HCT116 (cell line): ENCODE data around the gene SAT1. TPM values are rescaled to one million over a fixed set of nuclear protein-coding genes. Genes with fewer than 3 reads are reported as not detected.

Experiments
- ATAC-seq: fragments of 200-7000 bp; cut with Tn5 transposase; 2 replicates; pipeline ENCODE4 v1.9.1; 2020; ENCODE audit warnings: mild to moderate bottlenecking, moderate library complexity
- BruUV-seq: library from RNA; stranded (reverse); fragments of 400-500 nt; replicated peaks from 2 replicates; lab custom pipeline; 2021; lab: Mats Ljungman, UMichigan
- CTCF ChIA-PET: fragments of 300-600 bp; sonication (Branson Sonifier 250); formaldehyde crosslinking; loops from one replicate; lab custom pipeline; 2021; ENCODE audit warnings: antibody characterized with exemption; lab: Charles Lee
- POLR2A ChIA-PET: fragments of 300-600, 350-600 bp; sonication (Branson Sonifier 250); formaldehyde crosslinking; loops from one replicate; lab custom pipeline; 2021; ENCODE audit warnings: antibody characterized with exemption; lab: Charles Lee
- RAD21 ChIA-PET, 2 experiments: fragments of 300-600 bp; sonication (Branson Sonifier 250); formaldehyde crosslinking; loops; one replicate each; lab custom pipeline; 2023; ENCODE audit warnings: low total read pairs in 2 of 2; ENCODE audit not compliant: uncharacterized antibody in 2 of 2, unreplicated experiment in 2 of 2, low non-redundant PET in 1 of 2; lab: Charles Lee
- DNase-seq: peaks from one replicate; pipeline ENCODE4 v3.0.0-alpha.2; 2010; ENCODE audit warnings: low read depth, low spot score
- H2AFZ ChIP-seq: fragments of 200-600 bp; shearing (Covaris generic), sonication (generic); 2 replicates; pipeline ENCODE4 v1.6.1; 2017; ENCODE audit warnings: low read depth, mixed run types, mixed read lengths, antibody characterized with exemption, low read length; ENCODE audit not compliant: poor library complexity, severe bottlenecking
- H3K27ac ChIP-seq: 2 replicates; pipeline ENCODE4 v1.5.1; 2012; ENCODE audit warnings: low read depth, low read length
- H3K27me3 ChIP-seq: fragments of 200-600 bp; sonication (generic); 2 replicates; pipeline ENCODE4 v1.6.1; 2016; ENCODE audit warnings: mixed run types, low read length, mixed read lengths; ENCODE audit not compliant: insufficient read depth
- H3K36me3 ChIP-seq, 2 experiments: fragments of 200-500 bp in 1 of 2; fragments of 200-600 bp in 1 of 2; sonication (Bioruptor generic) in 1 of 2; sonication (generic) in 1 of 2; 2 replicates each; pipeline versions ENCODE4 v1.5.1 to v1.6.1; 2014 to 2016; ENCODE audit warnings: low read length in 2 of 2, inconsistent platforms in 1 of 2, mixed read lengths in 1 of 2, mixed run types in 1 of 2; ENCODE audit not compliant: insufficient read depth in 2 of 2, control insufficient read depth in 1 of 2
- H3K4me1 ChIP-seq, 2 experiments: fragments of 200-600 bp in 1 of 2; sonication (generic) in 1 of 2; 2 replicates each; pipeline versions ENCODE4 v1.5.1 to v1.6.1; 2012 to 2017; ENCODE audit warnings: low read length in 2 of 2, inconsistent platforms in 1 of 2, mild to moderate bottlenecking in 1 of 2, mixed read lengths in 1 of 2, mixed run types in 1 of 2, moderate library complexity in 1 of 2; ENCODE audit not compliant: insufficient read depth in 2 of 2, control insufficient read depth in 1 of 2
- H3K4me2 ChIP-seq: fragments of 200-600 bp; sonication (generic); 2 replicates; pipeline ENCODE4 v1.6.1; 2017; ENCODE audit warnings: mixed run types, low read length, mixed read lengths
- H3K4me3 ChIP-seq, 2 experiments: fragments of 200-600 bp in 1 of 2; sonication (generic) in 1 of 2; replicated peaks in 1 of 2; 2 replicates each; pipeline ENCODE4 v1.5.1; 2011 to 2016; ENCODE audit warnings: low read length in 2 of 2, control low read depth in 1 of 2, low read depth in 1 of 2, mild to moderate bottlenecking in 1 of 2, mixed read lengths in 1 of 2, mixed run types in 1 of 2
- H3K79me2 ChIP-seq: fragments of 200-600 bp; sonication (generic); 2 replicates; pipeline ENCODE4 v1.6.1; 2017; ENCODE audit warnings: mild to moderate bottlenecking, mixed run types, low read length, moderate library complexity, mixed read lengths; ENCODE audit not compliant: insufficient read depth
- H3K9ac ChIP-seq: fragments of 200-600 bp; sonication (generic); 2 replicates; pipeline ENCODE4 v1.6.1; 2016; ENCODE audit warnings: low read length, mixed read lengths
- H3K9me2 ChIP-seq: fragments of 200-600 bp; sonication (generic), shearing (Covaris generic); 2 replicates; pipeline ENCODE4 v1.6.1; 2017; ENCODE audit warnings: mixed run types, mild to moderate bottlenecking, moderate library complexity; ENCODE audit not compliant: insufficient read depth
- H3K9me3 ChIP-seq, 2 experiments: fragments of 200-500 bp in 1 of 2; fragments of 200-600 bp in 1 of 2; sonication (Bioruptor generic) in 1 of 2; sonication (generic) in 1 of 2; 2 replicates each; pipeline ENCODE4 v1.6.1; 2014 to 2017; ENCODE audit warnings: low read length in 2 of 2, mixed read lengths in 2 of 2, inconsistent platforms in 1 of 2, low read depth in 1 of 2, mild to moderate bottlenecking in 1 of 2, mixed run types in 1 of 2, moderate library complexity in 1 of 2; ENCODE audit not compliant: control insufficient read depth in 1 of 2, insufficient read depth in 1 of 2
- H4K20me1 ChIP-seq: fragments of 200-600 bp; sonication (generic), shearing (Covaris generic); 2 replicates; pipeline ENCODE4 v1.6.1; 2017; ENCODE audit warnings: mixed run types, mild to moderate bottlenecking, moderate library complexity; ENCODE audit not compliant: insufficient read depth
- CBX3 ChIP-seq: IDR thresholded peaks from 2 replicates; pipeline ENCODE4 v1.6.1; 2012; ENCODE audit warnings: low read depth
- CEBPB ChIP-seq: IDR thresholded peaks from 2 replicates; pipeline ENCODE4 v1.6.1; 2012; ENCODE audit warnings: low read depth
- EGR1 ChIP-seq: IDR thresholded peaks from 2 replicates; pipeline ENCODE4 v1.6.1; 2012; ENCODE audit warnings: low read depth
- ELF1 ChIP-seq: IDR thresholded peaks from 2 replicates; pipeline ENCODE4 v1.6.1; 2012; ENCODE audit warnings: low read depth, borderline replicate concordance
- EZH2 ChIP-seq: fragments of 200-600 bp; sonication (generic); IDR thresholded peaks from 2 replicates; pipeline ENCODE4 v1.6.1; 2017; ENCODE audit warnings: antibody characterized with exemption, mixed run types
- EZH2phosphoT487 ChIP-seq: fragments of 200-600 bp; IDR thresholded peaks from 2 replicates; pipeline ENCODE4 v1.6.1; 2018; ENCODE audit warnings: antibody characterized with exemption, borderline replicate concordance
- JUND ChIP-seq: IDR thresholded peaks from 2 replicates; pipeline ENCODE4 v1.6.1; 2012
- POLR2A ChIP-seq: IDR thresholded peaks from 2 replicates; pipeline ENCODE4 v1.7.0; 2011; ENCODE audit warnings: borderline replicate concordance; ENCODE audit not compliant: insufficient read depth, insufficient read length; ENCODE audit errors: extremely low read depth
- POLR2AphosphoS5 ChIP-seq: IDR thresholded peaks from 2 replicates; pipeline ENCODE4 v1.6.1; 2011; ENCODE audit warnings: mild to moderate bottlenecking, low read depth, low read length, moderate library complexity
- RAD21 ChIP-seq: IDR thresholded peaks from 2 replicates; pipeline ENCODE4 v1.6.1; 2012; ENCODE audit warnings: low read depth, mild to moderate bottlenecking
- SIN3A ChIP-seq: IDR thresholded peaks from 2 replicates; pipeline ENCODE4 v1.6.1; 2012; ENCODE audit warnings: low read depth
- SRF ChIP-seq: IDR thresholded peaks from 2 replicates; pipeline ENCODE4 v1.6.1; 2012; ENCODE audit warnings: low read depth
- TCF7L2 ChIP-seq: IDR thresholded peaks from 2 replicates; pipeline ENCODE4 v1.7.0; 2011; ENCODE audit warnings: borderline replicate concordance, inconsistent platforms; ENCODE audit not compliant: insufficient read depth, insufficient read length; ENCODE audit errors: extremely low read depth
- YY1 ChIP-seq: IDR thresholded peaks from 2 replicates; pipeline ENCODE4 v1.6.1; 2011; ENCODE audit warnings: low read length, low read depth, moderate library complexity, mild to moderate bottlenecking; ENCODE audit not compliant: insufficient replicate concordance; ENCODE audit errors: extremely low read depth
- ZNF274 ChIP-seq: fragments of 200-500 bp; sonication (Bioruptor generic); IDR thresholded peaks from 2 replicates; pipeline ENCODE4 v1.6.1; 2014; ENCODE audit warnings: mild to moderate bottlenecking, low read depth, low read length, inconsistent platforms
- intact Hi-C: fragments of 100-400 bp; cut with micrococcal nuclease; formaldehyde crosslinking; loops from 2 replicates; pipeline ENCODE4 v1.10.0; 2022
- total RNA-seq: library from RNA; stranded (reverse); gene quantifications from one replicate; pipeline ENCODE4 v1.2.1, GENCODE V29; 2021; ENCODE audit not compliant: unreplicated experiment
- TF ChIP-seq, protein P1 (sequence below): IDR thresholded peaks from 2 replicates; pipeline ENCODE4 v1.6.1; 2011; ENCODE audit warnings: mild to moderate bottlenecking, low read length, moderate library complexity; ENCODE audit not compliant: insufficient replicate concordance; ENCODE audit errors: extremely low read depth
- TF ChIP-seq, protein P2 (sequence below): IDR thresholded peaks from 2 replicates; pipeline ENCODE4 v1.6.1; 2012
- TF ChIP-seq, protein P3 (sequence below): IDR thresholded peaks from 2 replicates; pipeline ENCODE4 v1.6.1; 2012
- TF ChIP-seq, protein P4 (sequence below), 3 experiments: fragments of 200-600 bp in 1 of 3; sonication (generic) in 1 of 3; IDR thresholded peaks in 2 of 3; conservative IDR thresholded peaks in 1 of 3; 2 replicates each; pipeline ENCODE4 v1.5.1; 2012 to 2017; ENCODE audit warnings: low read depth in 2 of 3, low read length in 2 of 3, antibody characterized with exemption in 1 of 3, borderline replicate concordance in 1 of 3, control low read depth in 1 of 3, mild to moderate bottlenecking in 1 of 3, mixed read lengths in 1 of 3, mixed run types in 1 of 3, moderate library complexity in 1 of 3; ENCODE audit not compliant: insufficient read depth in 1 of 3

SAT1 gene
- total RNA-seq, 1 experiment from 2014 or later: 821 TPM

DNA sequence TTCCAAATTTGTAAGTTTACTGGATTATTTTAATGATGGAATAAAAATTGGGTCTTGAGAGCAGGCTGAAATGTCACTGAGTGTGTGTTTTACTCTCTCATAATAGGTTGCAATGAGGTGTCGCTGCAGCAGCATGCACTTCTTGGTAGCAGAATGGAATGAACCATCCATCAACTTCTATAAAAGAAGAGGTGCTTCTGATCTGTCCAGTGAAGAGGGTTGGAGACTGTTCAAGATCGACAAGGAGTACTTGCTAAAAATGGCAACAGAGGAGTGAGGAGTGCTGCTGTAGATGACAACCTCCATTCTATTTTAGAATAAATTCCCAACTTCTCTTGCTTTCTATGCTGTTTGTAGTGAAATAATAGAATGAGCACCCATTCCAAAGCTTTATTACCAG is 2.6 kb downstream of the SAT1 start:
- no peak for DNase-seq
- peaks cover 18% of the 10 kb centered on the region for H3K79me2 ChIP-seq
- intact Hi-C loops: no loop called here
- H3K4me3 ChIP-seq: 0 out of 4 replicates have a peak overlapping the region, but pooled peaks of 1 of the 2 experiments have one; percentile 74
- H3K4me1 ChIP-seq: peaks cover 24 to 56% of the 10 kb centered on the region in 2 experiments
- H2AFZ ChIP-seq: no peak overlapping the region
- CTCF ChIA-PET: interaction anchor here (2.9 kb wide), 1 partner anchor 116 kb away, joined by 14 read pairs; no protein-coding TSS in a partner anchor
- TF ChIP-seq SIN3A: no peak
- TF ChIP-seq, protein P1, sequence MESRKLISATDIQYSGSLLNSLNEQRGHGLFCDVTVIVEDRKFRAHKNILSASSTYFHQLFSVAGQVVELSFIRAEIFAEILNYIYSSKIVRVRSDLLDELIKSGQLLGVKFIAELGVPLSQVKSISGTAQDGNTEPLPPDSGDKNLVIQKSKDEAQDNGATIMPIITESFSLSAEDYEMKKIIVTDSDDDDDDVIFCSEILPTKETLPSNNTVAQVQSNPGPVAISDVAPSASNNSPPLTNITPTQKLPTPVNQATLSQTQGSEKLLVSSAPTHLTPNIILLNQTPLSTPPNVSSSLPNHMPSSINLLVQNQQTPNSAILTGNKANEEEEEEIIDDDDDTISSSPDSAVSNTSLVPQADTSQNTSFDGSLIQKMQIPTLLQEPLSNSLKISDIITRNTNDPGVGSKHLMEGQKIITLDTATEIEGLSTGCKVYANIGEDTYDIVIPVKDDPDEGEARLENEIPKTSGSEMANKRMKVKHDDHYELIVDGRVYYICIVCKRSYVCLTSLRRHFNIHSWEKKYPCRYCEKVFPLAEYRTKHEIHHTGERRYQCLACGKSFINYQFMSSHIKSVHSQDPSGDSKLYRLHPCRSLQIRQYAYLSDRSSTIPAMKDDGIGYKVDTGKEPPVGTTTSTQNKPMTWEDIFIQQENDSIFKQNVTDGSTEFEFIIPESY: no peak
- TF ChIP-seq EGR1: no peak
- no peak for TF ChIP-seq ZNF274
- no peak for TF ChIP-seq POLR2A
- no peak for TF ChIP-seq CEBPB
- TF ChIP-seq, protein P2, sequence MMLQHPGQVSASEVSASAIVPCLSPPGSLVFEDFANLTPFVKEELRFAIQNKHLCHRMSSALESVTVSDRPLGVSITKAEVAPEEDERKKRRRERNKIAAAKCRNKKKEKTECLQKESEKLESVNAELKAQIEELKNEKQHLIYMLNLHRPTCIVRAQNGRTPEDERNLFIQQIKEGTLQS: no peak
- TF ChIP-seq POLR2AphosphoS5: no peak
- TF ChIP-seq, protein P3, sequence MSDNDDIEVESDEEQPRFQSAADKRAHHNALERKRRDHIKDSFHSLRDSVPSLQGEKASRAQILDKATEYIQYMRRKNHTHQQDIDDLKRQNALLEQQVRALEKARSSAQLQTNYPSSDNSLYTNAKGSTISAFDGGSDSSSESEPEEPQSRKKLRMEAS: no peak
- no peak for TF ChIP-seq EZH2phosphoT487
- no peak for TF ChIP-seq ELF1
- TF ChIP-seq EZH2: no peak
- no peak for TF ChIP-seq SRF
- TF ChIP-seq RAD21: no peak
- TF ChIP-seq CBX3: no peak
- TF ChIP-seq, protein P4, sequence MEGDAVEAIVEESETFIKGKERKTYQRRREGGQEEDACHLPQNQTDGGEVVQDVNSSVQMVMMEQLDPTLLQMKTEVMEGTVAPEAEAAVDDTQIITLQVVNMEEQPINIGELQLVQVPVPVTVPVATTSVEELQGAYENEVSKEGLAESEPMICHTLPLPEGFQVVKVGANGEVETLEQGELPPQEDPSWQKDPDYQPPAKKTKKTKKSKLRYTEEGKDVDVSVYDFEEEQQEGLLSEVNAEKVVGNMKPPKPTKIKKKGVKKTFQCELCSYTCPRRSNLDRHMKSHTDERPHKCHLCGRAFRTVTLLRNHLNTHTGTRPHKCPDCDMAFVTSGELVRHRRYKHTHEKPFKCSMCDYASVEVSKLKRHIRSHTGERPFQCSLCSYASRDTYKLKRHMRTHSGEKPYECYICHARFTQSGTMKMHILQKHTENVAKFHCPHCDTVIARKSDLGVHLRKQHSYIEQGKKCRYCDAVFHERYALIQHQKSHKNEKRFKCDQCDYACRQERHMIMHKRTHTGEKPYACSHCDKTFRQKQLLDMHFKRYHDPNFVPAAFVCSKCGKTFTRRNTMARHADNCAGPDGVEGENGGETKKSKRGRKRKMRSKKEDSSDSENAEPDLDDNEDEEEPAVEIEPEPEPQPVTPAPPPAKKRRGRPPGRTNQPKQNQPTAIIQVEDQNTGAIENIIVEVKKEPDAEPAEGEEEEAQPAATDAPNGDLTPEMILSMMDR (IDR thresholded peaks at IDR 0.05 in 2 of 3, conservative IDR thresholded peaks at IDR 0.05 in 1 of 3; ENCODE audit: borderline replicate concordance in 1 of 3, insufficient read depth in 1 of 3, low read depth in 2 of 3, low read length in 2 of 3): no peak
- no peak for TF ChIP-seq TCF7L2
- TF ChIP-seq YY1: no peak
- no peak for TF ChIP-seq JUND
- no peaks in the 10 kb centered on the region for H3K9me2 ChIP-seq
- H4K20me1 ChIP-seq: 0 out of 2 replicates have a peak, but pooled peaks cover 6% of the 10 kb centered on the region
- RAD21 ChIA-PET: no interaction called here
- H3K9ac ChIP-seq: no peak overlapping the region
- no TSS peak for BruUV-seq
- H3K4me2 ChIP-seq: peak overlapping the region; percentile 86; the same call in 1 of the 2 replicates
- H3K36me3 ChIP-seq: peaks cover 7 to 17% of the 10 kb centered on the region in 2 experiments
- peak overlapping the region; percentile 78 for H3K27ac ChIP-seq
- no peak for ATAC-seq
- H3K27me3 ChIP-seq: no peaks in the 10 kb centered on the region
- no peaks in the 10 kb centered on the region for H3K9me3 ChIP-seq
- POLR2A ChIA-PET: interaction anchor here (1.0 to 7.7 kb wide), 3 partner anchors 11 to 116 kb away, joined by 4 to 75 read pairs (median 4); no protein-coding TSS in a partner anchor
